Esophagus muscularis mucosa (tissue), 4 donors: ENCODE results near the gene SLC27A2. TPM values are rescaled to one million over a fixed set of nuclear protein-coding genes. Genes with fewer than 3 reads are reported as not detected.

Source experiments
- DNase-seq: peaks from one replicate; pipeline ENCODE4 v3.0.0-alpha.2; 2017; ENCODE audit errors: extremely low spot score
- H3K27ac ChIP-seq, 4 donors: fragments of 200-600 bp; sonication (generic); replicated peaks in 1 of 4; 1 replicate in 3 of 4; 2 replicates in 1 of 4; pipeline ENCODE4 v1.5.1; 2016 to 2019; ENCODE audit warnings: mild to moderate bottlenecking in 1 of 4
- H3K27me3 ChIP-seq, 4 donors: fragments of 200-600 bp; sonication (generic); one replicate each; pipeline versions ENCODE4 v1.5.1 to v1.6.0; 2016 to 2019
- H3K36me3 ChIP-seq, 4 donors: fragments of 200-600 bp; sonication (generic); one replicate each; pipeline ENCODE4 v1.5.1; 2016 to 2019
- H3K4me1 ChIP-seq, 4 donors: fragments of 200-600 bp; sonication (generic); one replicate each; pipeline ENCODE4 v1.5.1; 2016 to 2019
- H3K4me3 ChIP-seq, 4 donors: fragments of 200-600 bp; sonication (generic); 1 replicate in 2 of 4; 2 replicates in 2 of 4; pipeline ENCODE4 v1.5.1; 2016 to 2019; ENCODE audit warnings: mild to moderate bottlenecking in 4 of 4, moderate library complexity in 1 of 4
- H3K9me3 ChIP-seq, 4 donors: fragments of 200-600 bp; sonication (generic); 1 replicate in 3 of 4; 2 replicates in 1 of 4; pipeline ENCODE4 v1.5.1; 2016 to 2019
- EP300 ChIP-seq: sonication (generic); formaldehyde crosslinking; IDR thresholded peaks from one replicate; pipeline ENCODE4 v1.6.1; 2017; ENCODE audit warnings: antibody characterized with exemption
- POLR2A ChIP-seq: fragments of 450-650 bp; IDR thresholded peaks from one replicate; pipeline ENCODE4 v1.6.1; 2017; ENCODE audit warnings: antibody characterized with exemption, moderate library complexity, mild to moderate bottlenecking, low read depth
- POLR2AphosphoS5 ChIP-seq, 2 donors: sonication (generic); formaldehyde crosslinking; IDR thresholded peaks; one replicate each; pipeline ENCODE4 v1.6.1; 2017; ENCODE audit warnings: antibody characterized with exemption in 2 of 2
- WGBS: methylation state at CpG from one replicate; pipeline ENCODE4 v1.1.5; 2018; 5-methylcytosine and 5-hydroxymethylcytosine counted together
- intact Hi-C: fragments of 100-400 bp; cut with DNase I; formaldehyde crosslinking; loops from one replicate; pipeline ENCODE4 v1.15.1; 2023
- total RNA-seq, 4 donors: library from RNA; depleted of rRNA; stranded (reverse); fragments of >200 nt; gene quantifications; one replicate each; pipeline versions ENCODE4 v1.1.0 to v1.2.1, GENCODE V29; 2016
- TF ChIP-seq, protein P1 (sequence below), 3 experiments: fragments of 200-600 bp in 2 of 3; fragments of 450-650 bp in 1 of 3; sonication (generic) in 2 of 3; IDR thresholded peaks; one replicate each; pipeline ENCODE4 v1.5.1; 2017 to 2019; ENCODE audit warnings: antibody characterized with exemption in 3 of 3, mild to moderate bottlenecking in 2 of 3, moderate library complexity in 1 of 3

The SLC27A2 gene
- total RNA-seq, 4 donors from 2014 or later = 0.42 to 1.8 TPM; not detected in 2

DNA sequence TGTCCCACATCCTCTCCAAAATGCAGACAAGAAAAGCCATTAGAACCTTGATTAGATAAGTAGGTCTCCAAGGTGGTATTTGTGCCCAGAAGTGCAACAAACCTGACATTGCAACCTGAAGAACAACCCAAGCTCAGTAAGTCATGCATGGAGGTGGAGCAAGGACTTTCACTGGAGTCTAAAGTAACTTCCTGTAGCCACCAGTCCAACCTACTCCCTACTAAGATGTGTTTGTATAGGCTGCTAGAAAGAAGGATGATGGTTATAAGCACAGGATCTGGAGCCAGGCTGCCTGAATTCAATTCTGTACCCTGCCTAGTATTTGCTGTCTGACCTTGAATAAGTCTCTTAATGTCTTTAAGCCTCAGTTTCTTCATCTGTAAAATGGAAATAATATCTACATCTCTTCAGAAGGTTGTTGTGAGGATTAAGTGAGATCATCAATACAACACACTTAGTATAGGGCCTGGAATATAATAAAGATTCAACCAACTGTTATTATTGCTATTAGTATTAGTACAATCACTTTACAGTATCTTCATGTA, 51.3 kb downstream of the SLC27A2 start:
- Histone ChIP-seq H3K36me3 (no peaks in the 10 kb centered on the region), H3K27me3 (no peaks in the 10 kb centered on the region), H3K9me3 (no peaks in the 10 kb centered on the region), H3K4me1 (no peaks in the 10 kb centered on the region), H3K27ac (no peak overlapping the region), H3K4me3 (no peak overlapping the region)
- intact Hi-C loops = no loop called here
- TF ChIP-seq POLR2A (no peak), POLR2AphosphoS5 (IDR thresholded peaks at IDR 0.05) (no peak), EP300 (no peak)
- TF ChIP-seq, protein P1, sequence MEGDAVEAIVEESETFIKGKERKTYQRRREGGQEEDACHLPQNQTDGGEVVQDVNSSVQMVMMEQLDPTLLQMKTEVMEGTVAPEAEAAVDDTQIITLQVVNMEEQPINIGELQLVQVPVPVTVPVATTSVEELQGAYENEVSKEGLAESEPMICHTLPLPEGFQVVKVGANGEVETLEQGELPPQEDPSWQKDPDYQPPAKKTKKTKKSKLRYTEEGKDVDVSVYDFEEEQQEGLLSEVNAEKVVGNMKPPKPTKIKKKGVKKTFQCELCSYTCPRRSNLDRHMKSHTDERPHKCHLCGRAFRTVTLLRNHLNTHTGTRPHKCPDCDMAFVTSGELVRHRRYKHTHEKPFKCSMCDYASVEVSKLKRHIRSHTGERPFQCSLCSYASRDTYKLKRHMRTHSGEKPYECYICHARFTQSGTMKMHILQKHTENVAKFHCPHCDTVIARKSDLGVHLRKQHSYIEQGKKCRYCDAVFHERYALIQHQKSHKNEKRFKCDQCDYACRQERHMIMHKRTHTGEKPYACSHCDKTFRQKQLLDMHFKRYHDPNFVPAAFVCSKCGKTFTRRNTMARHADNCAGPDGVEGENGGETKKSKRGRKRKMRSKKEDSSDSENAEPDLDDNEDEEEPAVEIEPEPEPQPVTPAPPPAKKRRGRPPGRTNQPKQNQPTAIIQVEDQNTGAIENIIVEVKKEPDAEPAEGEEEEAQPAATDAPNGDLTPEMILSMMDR (IDR thresholded peaks at IDR 0.05) = no peak
- no peak for DNase-seq

DNA sequence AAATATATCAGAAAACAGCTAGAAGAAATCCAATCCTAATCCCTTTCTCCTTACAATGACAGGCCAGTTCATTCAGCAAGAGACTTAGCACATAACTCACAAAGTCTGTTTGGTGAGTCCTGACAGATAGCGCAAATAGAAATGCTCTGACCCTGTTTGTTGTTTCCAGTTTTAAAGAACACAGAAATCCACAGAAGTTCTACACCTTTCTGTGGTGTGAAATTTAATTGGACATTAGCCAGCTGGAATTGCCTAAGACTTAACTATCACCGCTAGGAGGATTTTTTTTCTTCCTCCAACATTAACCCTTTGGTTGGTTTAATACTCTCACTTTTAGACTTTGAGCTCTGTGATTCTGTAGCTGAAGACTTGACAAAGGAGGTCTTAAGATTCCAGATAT, 52.8 kb downstream of the SLC27A2 start:
- TF ChIP-seq, protein P1 (IDR thresholded peaks at IDR 0.05) = no peak
- TF ChIP-seq POLR2A (no peak), EP300 (no peak), POLR2AphosphoS5 (IDR thresholded peaks at IDR 0.05) (no peak)
- DNase-seq = no peak
- Histone ChIP-seq H3K27ac (no peak overlapping the region), H3K4me3 (no peak overlapping the region), H3K36me3 (no peaks in the 10 kb centered on the region), H3K9me3 (no peaks in the 10 kb centered on the region), H3K27me3 (no peaks in the 10 kb centered on the region), H3K4me1 (no peaks in the 10 kb centered on the region)
- intact Hi-C loops = no loop called here
- 31% methylated on average over 2 of the region's 2 CpGs for WGBS

DNA sequence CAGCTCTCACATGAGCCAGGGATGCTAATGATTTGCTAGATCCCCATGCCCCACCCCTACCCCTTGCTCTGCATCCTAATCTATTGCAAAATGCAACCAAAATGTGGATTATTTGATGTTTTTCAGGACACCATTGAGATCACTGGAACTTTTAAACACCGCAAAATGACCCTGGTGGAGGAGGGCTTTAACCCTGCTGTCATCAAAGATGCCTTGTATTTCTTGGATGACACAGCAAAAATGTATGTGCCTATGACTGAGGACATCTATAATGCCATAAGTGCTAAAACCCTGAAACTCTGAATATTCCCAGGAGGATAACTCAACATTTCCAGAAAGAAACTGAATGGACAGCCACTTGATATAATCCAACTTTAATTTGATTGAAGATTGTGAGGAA, 53.8 kb downstream of the SLC27A2 start:
- Histone ChIP-seq H3K4me3 (no peak overlapping the region), H3K9me3 (no peaks in the 10 kb centered on the region), H3K4me1 (no peaks in the 10 kb centered on the region), H3K27ac (no peak overlapping the region), H3K27me3 (no peaks in the 10 kb centered on the region), H3K36me3 (no peaks in the 10 kb centered on the region)
- intact Hi-C loops = no loop called here
- TF ChIP-seq POLR2AphosphoS5 (IDR thresholded peaks at IDR 0.05) (no peak), EP300 (no peak), POLR2A (no peak)
- TF ChIP-seq, protein P1 (IDR thresholded peaks at IDR 0.05) = no peak
- 100% methylated on average over 1 of the region's 1 CpG for WGBS
- DNase-seq = peak; percentile 47

DNA sequence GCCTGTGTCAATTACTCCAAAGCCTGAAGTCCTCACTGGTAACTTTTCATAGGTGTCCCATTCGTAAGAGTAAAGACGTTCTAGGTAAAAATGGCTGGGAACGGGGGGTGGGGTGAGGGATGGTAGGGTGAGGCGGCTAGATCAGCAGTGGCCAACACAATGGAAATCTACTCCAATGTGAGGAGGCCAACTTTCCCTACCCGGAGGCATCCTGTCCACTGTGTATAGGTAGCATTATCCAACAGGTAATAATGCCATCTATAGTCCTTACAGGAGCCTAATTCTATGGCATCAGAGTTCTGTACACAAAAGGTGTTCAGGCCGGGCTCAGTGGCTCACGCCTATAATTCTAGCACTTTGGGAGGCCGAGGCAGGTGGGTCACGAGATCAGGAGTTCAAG, 54.4 kb downstream of the SLC27A2 start:
- Histone ChIP-seq H3K4me3 (no peak overlapping the region), H3K27ac (no peak overlapping the region), H3K4me1 (no peaks in the 10 kb centered on the region), H3K36me3 (no peaks in the 10 kb centered on the region), H3K9me3 (no peaks in the 10 kb centered on the region), H3K27me3 (no peaks in the 10 kb centered on the region)
- TF ChIP-seq, protein P1 (IDR thresholded peaks at IDR 0.05) = no peak
- TF ChIP-seq POLR2A (no peak), POLR2AphosphoS5 (IDR thresholded peaks at IDR 0.05) (no peak), EP300 (no peak)
- peak; percentile 53 for DNase-seq
- 97% methylated on average over 9 of the region's 9 CpGs for WGBS
- intact Hi-C loops = no loop called here

DNA sequence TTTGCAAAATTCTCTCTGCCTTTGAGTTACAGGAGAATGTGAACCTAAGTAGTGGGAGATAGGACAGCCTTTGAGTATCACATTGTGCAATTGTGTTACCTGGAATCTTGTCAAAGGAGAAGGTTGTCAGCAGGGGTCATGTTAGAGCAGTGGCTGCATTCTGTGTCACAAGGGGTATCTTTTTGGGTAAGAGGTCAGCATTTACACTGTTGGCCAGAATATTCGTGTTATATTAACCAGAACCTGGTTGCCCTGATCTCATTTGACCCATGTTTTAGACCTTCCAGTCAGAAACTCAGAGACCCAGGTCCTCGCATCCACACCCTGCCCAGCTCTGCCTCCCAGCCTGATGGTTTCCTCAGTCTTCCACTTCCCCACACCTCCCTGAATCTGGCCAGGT, 56.3 kb downstream of the SLC27A2 start:
- Histone ChIP-seq H3K27ac (no peak overlapping the region), H3K4me1 (no peaks in the 10 kb centered on the region), H3K4me3 (no peak overlapping the region), H3K36me3 (no peaks in the 10 kb centered on the region), H3K27me3 (no peaks in the 10 kb centered on the region), H3K9me3 (no peaks in the 10 kb centered on the region)
- no peak for TF ChIP-seq POLR2AphosphoS5 (IDR thresholded peaks at IDR 0.05)
- TF ChIP-seq POLR2A = no peak
- TF ChIP-seq, protein P1 (IDR thresholded peaks at IDR 0.05) = no peak
- no peak for TF ChIP-seq EP300
- DNase-seq = peak; percentile 39
- intact Hi-C loops = no loop called here
- 100% methylated on average over 2 of the region's 2 CpGs for WGBS
